Stimulated activated CD4-positive, alpha-beta T cell treated with anti-CD3 and anti-CD28 coated beads, Interleukin-15, amount 100 ng/mL, for 24 hours (primary cell): ENCODE measurements around the gene PHACTR4.
A peak's percentile ranks its signal among the peaks of the same experiment; 100 is the strongest.
"Not testable (repeated sequence)": the region's sequence is repeated elsewhere in the genome, so short reads cannot be mapped to it uniquely, and the experiment has no call there.

ENCODE experiments used
- DNase-seq: peaks from one replicate; pipeline ENCODE4 v3.0.0-alpha.2; 2020

PHACTR4 gene

GRCh38 chr1:28369371-28370238 lies at the start of gene PHACTR4:
PHACTR4 (plus strand) TSS chr1:28369740; CDS start chr1:28407448, 37,708 bp downstream.
- DNase-seq: peak; percentile 92

- no peak for DNase-seq
These were observed 47.3 kb upstream of the PHACTR4 start for GRCh38 chr1:28322194-28322593.

GRCh38 chr1:28323720-28324119 lies 45.8 kb upstream of the PHACTR4 start:
- DNase-seq: no peak

GRCh38 chr1:28326515-28326914 lies 43.0 kb upstream of the PHACTR4 start:
- DNase-seq: no peak

- DNase-seq: no peak
These were observed 42.6 kb upstream of the PHACTR4 start for GRCh38 chr1:28326984-28327383.

GRCh38 chr1:28327431-28327830 lies 42.1 kb upstream of the PHACTR4 start:
- DNase-seq: not testable (repeated sequence)

- DNase-seq: no peak
These were observed 41.3 kb upstream of the PHACTR4 start for GRCh38 chr1:28328228-28328648.

GRCh38 chr1:28329395-28330153 lies 40.0 kb upstream of the PHACTR4 start:
- peak; percentile 53 for DNase-seq

GRCh38 chr1:28338897-28339296 lies 30.6 kb upstream of the PHACTR4 start:
- no peak for DNase-seq

- no peak for DNase-seq
These were observed 30.0 kb upstream of the PHACTR4 start for GRCh38 chr1:28339551-28339950.

- DNase-seq: no peak
These were observed 29.1 kb upstream of the PHACTR4 start for GRCh38 chr1:28340221-28340974.

- DNase-seq: no peak
These were observed 27.9 kb upstream of the PHACTR4 start for GRCh38 chr1:28341591-28341990.

- no peak for DNase-seq
These were observed 26.1 kb upstream of the PHACTR4 start for GRCh38 chr1:28343405-28343804.

- DNase-seq: not testable (repeated sequence)
These were observed 16.2 kb upstream of the PHACTR4 start for GRCh38 chr1:28353248-28353810.

- DNase-seq: no peak
These were observed 15.4 kb upstream of the PHACTR4 start for GRCh38 chr1:28354121-28354520.

- no peak for DNase-seq
These were observed 10.8 kb upstream of the PHACTR4 start for GRCh38 chr1:28358716-28359115.

GRCh38 chr1:28359592-28360239 lies 9.8 kb upstream of the PHACTR4 start:
- DNase-seq: peak; percentile 84

GRCh38 chr1:28364888-28365287 lies 4.7 kb upstream of the PHACTR4 start:
- DNase-seq: no peak

- no peak for DNase-seq
These were observed 3.7 kb upstream of the PHACTR4 start for GRCh38 chr1:28365864-28366263.

- DNase-seq: not testable (repeated sequence)
These were observed 932 bp upstream of the PHACTR4 start for GRCh38 chr1:28368608-28369007.

- DNase-seq: peak; percentile 47
These were observed 884 bp downstream of the PHACTR4 start for GRCh38 chr1:28370239-28371009.

- no peak for DNase-seq
These were observed 1.5 kb downstream of the PHACTR4 start for GRCh38 chr1:28371010-28371377.
